GM18508 (cell line): ENCODE data around the gene LIME1.

Source experiments
- ATAC-seq: cut with Tn5 transposase; IDR thresholded peaks from one replicate; pipeline ENCODE4 v1.9.1; 2021; ENCODE audit warnings: moderate number of reproducible peaks; ENCODE audit not compliant: insufficient read depth, unreplicated experiment

The LIME1 gene

DNA sequence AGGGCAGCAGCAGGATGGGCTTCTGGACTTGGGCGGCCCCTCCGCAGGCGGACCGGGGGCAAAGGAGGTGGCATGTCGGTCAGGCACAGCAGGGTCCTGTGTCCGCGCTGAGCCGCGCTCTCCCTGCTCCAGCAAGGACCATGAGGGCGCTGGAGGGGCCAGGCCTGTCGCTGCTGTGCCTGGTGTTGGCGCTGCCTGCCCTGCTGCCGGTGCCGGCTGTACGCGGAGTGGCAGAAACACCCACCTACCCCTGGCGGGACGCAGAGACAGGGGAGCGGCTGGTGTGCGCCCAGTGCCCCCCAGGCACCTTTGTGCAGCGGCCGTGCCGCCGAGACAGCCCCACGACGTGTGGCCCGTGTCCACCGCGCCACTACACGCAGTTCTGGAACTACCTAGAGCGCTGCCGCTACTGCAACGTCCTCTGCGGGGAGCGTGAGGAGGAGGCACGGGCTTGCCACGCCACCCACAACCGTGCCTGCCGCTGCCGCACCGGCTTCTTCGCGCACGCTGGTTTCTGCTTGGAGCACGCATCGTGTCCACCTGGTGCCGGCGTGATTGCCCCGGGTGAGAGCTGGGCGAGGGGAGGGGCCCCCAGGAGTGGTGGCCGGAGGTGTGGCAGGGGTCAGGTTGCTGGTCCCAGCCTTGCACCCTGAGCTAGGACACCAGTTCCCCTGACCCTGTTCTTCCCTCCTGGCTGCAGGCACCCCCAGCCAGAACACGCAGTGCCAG, 39.7 kb upstream of the LIME1 start, which contains the start of gene TNFRSF6B:
TNFRSF6B (plus strand) TSS at position 25 of the 729 bp plus-strand sequence; CDS start at position 141, 116 bp downstream.
- no peak for ATAC-seq

DNA sequence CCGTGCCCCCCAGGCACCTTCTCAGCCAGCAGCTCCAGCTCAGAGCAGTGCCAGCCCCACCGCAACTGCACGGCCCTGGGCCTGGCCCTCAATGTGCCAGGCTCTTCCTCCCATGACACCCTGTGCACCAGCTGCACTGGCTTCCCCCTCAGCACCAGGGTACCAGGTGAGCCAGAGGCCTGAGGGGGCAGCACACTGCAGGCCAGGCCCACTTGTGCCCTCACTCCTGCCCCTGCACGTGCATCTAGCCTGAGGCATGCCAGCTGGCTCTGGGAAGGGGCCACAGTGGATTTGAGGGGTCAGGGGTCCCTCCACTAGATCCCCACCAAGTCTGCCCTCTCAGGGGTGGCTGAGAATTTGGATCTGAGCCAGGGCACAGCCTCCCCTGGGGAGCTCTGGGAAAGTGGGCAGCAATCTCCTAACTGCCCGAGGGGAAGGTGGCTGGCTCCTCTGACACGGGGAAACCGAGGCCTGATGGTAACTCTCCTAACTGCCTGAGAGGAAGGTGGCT, 39.1 kb upstream of the LIME1 start:
- no peak for ATAC-seq

DNA sequence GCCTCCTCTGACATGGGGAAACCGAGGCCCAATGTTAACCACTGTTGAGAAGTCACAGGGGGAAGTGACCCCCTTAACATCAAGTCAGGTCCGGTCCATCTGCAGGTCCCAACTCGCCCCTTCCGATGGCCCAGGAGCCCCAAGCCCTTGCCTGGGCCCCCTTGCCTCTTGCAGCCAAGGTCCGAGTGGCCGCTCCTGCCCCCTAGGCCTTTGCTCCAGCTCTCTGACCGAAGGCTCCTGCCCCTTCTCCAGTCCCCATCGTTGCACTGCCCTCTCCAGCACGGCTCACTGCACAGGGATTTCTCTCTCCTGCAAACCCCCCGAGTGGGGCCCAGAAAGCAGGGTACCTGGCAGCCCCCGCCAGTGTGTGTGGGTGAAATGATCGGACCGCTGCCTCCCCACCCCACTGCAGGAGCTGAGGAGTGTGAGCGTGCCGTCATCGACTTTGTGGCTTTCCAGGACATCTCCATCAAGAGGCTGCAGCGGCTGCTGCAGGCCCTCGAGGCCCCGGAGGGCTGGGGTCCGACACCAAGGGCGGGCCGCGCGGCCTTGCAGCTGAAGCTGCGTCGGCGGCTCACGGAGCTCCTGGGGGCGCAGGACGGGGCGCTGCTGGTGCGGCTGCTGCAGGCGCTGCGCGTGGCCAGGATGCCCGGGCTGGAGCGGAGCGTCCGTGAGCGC, 38.5 kb upstream of the LIME1 start:
- no peak for ATAC-seq

DNA sequence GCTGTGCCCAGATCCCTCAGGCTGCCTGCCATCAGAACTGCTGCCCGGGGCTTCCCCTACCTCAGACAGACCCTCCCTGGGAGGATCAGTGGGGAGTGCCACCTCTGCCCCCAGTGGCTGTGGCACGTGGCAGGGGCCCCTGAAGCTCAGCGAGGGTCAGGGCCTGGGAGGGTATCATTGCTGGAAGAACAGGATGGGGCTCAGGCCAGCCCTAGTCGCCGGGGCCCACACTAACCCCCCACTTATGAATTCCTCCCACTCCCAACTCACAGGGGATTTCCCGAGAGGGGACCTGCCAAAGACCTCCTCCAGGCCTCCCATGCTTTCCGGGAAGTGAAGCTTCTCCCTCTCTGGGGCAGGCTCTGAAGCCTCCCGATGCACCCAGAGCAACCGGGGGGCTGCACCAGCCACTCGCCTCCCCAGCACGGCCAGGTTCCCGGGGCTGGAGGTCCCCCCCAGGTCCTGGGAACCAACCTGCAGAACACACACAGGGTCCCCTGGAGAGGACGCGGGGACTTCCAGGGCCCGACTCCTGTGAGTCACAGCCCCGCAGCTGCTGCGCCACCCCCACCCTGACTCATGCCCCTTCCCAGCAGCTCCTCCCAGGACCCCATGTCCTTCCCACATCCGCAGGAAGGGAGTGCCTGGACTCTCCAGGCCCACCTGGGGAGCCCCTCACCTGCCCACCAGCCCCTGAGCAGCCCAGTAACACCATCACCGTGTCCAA, 37.6 kb upstream of the LIME1 start:
- ATAC-seq, result no peak

DNA sequence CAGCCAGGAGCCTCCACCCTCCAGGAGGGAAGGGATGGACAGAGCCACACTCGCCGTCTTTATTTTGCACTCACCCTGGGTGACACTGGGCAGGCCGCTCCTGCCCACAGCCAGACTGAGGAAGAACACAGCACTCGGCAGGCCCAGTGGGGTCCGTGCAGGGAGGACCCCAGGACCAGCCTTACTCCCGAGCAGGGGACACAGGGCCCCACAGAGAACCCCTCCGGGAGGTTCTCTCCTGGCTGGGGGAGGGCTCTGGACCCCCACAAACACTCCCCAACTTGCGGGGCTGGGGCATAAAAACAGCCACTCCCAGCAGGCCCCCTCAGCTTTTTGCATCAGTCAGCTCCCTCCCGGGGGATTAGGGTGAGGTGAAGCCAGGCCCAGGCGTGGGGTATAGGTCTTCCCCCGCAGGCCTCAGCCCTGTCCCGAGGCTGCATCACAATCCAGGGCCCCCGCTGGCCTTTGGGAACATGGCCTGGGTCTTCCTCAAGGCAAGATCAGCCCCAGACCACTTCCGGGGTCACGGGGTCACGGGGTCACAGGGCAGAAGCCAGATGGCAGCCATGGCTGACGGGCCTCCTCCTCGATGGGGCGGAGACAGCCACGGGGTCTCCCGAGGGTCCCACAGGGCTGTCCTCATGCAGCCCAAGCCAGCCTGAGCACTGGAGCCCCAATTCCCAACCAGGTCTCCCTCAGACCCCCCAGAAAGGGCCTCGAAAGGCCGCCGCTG, 36.8 kb upstream of the LIME1 start:
- no peak for ATAC-seq

DNA sequence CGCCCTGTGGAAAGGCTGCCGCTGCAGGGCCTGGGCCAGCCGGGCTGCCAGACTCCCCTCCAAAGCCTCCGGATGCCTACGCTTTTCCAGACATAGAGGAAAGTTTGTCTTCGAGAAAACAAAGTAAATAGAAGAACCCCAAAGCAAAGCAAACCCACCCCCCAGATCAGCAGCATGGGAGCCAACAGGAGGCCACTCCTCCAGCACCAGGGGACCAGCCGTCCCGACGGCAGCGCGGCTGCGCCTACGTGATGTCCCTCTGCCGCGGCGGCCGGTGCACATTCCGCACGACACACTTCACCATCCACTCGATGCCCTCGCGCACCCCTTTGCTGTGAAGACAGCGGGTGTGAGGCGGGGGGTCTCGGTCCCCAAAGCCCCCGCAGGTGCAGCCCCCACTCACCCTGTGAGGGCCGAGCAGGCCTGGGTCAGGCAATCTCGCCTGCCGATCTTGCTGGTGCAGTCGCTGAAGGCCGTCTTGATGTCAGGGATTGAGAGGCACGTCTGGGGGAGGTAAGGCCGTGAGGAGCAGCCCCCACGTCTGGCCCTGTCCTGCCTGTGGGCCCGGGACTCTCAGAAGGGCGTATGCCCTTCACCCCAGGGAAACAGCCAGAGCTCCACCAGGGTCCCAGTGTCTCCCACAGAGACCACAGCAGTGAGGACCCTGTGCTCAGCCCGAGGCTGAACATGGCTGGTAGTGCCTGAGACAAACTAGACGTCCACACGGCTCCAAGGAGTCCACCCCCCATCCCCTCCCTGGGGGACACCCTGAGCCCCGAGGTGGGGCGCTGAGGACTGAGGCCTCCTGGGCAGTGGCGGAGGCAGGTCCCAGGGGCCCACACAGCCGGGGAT, 36.0 kb upstream of the LIME1 start:
- ATAC-seq, result no peak

DNA sequence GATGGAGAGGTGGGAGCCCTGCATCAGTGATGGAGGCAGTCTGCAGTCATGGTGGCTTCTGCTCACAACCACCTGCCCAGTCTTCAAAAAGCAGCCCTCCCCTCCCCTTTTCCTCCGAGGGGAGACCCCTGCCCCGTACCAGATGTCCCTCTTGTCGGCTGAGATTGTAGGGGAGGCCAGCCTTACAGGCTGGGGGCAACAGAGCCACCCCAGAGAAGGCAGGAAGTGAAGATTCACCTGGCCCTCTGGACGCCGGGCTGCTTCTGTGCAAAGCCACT, 35.5 kb upstream of the LIME1 start:
- no peak for ATAC-seq

DNA sequence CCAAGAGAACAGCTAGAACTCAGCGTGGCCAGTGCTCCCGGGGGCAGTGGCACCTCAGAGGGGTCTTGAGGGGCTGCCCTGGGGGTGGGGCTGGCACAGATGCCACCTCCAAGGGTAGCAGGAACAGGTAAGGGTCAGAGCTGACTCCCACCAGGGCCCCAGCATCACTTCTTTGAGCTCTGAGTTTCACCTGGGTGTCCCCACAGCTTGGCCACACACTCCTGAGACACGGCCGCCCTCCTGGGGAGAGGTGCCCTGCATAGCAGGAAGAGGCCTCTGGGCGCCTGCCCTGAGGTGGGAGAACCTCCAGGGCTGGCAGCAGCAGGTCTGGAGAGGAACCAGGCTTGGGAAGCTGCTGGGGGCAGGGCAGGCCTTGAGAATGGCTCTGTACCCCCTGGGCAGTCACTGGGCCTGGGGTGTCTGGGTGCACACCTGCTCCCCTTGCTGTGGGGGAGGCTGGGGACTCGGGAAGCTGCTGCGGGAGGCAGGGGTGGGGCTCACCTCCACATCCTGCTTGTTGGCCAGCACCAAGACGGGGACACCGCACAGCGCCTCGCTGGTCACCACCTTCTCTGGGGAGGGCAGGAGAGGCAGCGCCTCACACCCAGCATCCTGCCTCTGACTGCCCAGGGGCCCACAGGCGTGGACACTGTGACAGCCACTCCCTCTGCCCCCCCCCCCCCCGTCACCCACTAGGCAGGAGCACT, 35.0 kb upstream of the LIME1 start:
- no peak for ATAC-seq

DNA sequence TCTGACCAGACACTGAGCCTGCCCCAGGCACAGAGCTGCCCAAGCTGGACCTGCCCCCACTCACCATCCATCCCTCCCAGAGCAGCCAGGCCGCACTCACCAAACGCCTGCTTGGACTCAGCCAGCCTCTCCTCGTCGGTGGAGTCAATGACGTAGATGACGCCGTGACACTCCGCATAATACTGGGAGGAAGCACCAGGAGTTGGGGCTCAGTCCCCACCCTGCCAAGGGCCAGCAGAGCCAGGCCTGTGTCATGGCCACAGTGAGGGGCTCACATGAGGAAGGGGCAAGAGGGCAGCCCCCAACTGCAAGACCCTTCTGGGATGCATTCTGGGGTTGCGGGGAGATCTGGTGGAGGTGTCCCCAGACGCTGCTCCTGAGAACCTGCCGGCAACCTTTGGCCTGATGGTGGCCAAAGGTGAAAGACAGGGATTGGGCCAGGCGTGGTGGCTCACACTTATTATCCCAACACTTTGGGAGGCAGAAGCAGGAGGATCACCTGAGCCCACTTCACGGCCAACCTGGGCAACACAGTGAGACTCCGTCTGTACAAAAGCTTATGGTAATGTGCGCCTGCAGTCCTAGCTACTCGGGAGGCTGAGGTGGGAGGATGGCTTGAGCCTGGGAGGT, 34.3 kb upstream of the LIME1 start:
- ATAC-seq, result no peak

DNA sequence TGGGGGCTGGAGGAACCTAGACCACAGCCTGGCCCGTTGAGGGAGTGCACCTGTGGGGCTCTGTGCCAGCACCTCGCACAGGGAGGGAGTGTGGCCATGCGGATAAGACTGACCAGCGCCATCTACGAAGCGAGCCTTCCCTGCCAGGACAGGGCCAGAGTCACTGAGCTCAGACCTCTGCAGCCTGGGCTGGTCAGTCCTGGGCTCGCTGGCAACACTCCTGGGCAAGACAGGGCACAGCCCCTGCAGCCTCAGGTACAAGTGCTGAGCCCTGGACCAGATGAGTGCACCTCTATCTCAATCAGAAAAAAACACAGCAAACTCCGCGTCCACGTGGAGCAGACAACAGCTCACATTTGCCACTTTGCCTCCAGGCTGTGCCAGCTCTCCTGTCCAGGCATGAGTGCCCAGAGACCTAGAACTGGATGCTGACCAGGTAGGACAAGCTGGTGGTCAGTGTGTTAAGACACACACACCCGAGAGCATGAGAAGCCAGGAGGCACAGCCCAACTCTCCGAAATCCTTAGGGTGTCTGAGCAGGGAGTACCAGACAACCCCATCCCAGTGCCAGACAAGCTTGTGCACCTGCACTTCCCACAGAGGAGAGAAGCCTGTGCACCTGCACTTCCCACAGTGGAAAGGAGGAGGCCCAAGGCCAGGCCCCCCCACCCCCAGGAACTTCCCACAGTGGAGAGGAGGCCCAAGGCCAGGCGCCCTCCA, 33.6 kb upstream of the LIME1 start:
- ATAC-seq, result no peak

DNA sequence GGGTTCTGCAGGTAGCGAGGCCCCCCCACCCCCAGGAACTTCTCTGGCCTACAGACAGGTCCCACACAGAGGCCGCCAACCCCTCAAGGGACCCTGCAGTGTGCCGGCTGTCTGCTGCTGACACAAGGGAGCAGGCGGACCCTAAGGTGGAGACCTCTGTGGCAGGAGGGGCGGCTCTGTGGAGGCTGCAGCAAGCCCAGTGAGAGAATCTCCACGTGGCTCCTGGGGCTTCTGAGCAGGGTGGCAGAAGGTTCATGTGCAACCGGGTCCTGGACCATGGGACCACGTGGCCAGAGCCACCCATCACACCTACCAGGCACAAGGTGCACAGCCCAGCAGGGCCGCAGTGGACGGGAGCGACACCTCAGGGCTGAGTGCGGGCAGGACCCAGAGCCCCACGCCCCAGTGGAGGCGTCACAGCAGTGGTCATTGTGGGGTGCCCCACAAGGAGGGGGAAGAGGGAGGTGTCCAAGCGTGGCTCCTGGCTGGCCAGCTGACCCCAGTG, 32.9 kb upstream of the LIME1 start:
- ATAC-seq, result no peak

DNA sequence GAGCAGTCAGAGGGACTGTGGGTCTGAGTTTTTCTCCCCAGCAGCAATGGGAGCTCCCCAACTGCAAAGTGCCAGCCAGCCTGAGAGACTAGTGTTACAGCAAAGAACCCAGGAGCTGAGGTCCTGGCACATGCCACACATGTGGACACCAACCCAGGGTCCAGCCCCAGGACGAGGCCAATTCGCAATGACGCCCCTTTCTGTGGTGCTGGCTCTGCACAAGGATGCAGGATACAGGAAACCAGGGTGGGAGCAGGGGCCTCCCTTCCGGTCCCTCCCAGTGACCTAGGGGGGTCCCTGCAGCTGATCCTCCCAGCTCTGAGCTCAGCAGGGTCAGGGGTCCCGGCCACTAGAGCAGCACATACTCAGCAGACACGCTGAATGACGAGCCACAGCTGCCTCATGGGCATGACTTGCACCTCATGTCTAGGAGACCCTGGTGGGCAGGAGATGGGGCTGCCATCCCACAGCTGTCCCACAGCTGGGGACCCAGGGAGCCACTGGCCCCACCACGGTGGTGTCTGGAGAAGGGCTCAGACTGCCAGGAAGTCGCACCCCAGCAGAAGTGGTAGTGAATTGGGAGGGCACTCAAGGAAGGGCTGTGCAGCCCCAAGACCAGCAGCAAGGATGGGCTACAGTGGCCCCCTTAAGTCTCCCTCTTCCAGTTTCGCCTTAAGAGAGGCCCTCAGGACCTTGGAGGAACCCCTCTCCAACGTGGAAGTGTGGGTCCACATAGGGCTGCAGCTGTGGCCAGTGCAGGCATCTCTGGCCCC, 32.3 kb upstream of the LIME1 start:
- no peak for ATAC-seq

DNA sequence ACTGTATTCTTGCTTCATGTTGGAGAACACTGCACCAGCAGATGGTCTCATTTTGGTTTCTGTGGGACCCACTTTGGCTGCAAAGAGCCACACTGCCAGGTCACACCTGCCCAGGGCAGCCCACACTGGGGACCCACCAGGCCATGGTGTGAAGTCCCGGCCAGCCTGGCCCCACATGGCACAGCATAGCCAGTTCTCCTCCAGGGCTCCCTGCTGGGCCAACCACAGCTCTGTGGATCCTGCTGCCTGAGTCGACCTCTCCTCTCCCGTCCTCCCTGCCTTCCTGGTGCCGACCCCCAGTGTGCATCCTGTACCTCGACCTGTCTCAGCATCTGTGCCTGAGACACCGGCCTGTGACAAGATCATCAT, 31.7 kb upstream of the LIME1 start:
- no peak for ATAC-seq

DNA sequence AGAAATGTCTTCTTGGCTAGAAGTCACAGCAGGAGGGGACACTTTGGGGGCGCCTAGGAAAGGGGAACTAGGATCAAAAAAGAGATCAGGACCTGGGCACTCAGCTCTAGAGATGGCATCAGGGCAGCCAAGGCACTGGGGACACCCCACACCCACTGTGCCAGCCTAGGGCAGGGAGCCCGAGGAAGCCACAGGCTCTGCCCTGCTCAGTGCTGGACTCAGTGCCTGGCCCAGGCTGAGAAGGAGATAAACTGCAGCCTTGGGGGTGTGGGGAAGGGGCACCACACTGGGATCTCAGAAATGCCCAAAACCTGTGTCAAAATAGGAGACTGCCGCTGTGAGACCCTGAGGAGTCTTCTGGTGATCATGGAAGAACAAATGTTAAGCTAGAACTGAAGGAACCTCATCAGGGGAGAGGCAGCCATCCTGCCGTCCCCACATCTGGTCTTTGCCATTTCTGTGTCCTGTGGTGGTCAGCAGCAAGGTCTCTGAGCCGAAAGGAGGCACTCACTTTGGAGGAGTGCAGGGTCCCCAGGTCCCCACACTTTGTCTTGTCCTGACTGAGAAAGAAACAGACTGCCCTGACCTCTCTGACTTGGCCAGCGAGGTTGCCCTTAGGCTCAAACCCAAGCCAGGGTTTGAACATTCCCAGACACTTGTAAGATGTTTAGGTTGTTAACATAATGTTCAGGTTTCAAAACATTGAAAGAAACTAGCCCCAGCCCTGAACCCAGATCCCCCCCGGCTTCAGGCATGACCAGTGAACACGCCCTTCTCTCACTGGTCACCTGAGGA, 31.0 kb upstream of the LIME1 start:
- no peak for ATAC-seq

DNA sequence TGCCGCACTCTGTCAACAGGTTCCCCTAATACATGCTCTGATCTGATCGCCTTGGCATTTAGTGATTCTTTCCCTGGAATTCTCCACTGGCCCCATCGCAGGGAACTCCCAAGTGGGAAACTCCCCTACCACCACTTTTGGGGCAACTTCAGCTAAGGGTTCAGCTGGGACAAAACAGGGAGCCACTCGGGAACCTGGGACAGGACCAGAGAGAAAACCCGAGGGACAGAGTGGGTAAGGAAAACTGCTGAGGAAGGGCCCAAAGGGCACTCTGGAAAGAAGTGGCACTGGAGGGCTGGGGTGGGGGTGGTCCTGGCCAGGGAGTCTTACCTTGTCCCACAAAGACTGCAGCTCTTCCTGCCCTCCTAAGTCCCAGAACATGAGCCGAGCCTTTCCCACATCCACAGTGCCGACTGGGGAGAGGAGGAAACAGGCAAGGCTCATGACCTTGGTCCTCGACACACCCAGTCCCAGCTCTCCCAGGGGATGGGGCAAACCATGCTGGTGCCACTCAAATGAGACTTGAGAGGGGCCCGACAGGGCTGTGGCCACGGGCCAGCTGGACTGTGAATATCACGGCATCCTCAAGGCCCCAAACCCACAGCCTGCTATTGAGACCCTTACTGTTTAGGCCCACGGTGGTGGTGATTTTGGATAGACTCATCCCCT, 30.3 kb upstream of the LIME1 start:
- no peak for ATAC-seq
